ENCODE results near the gene KRTAP5-8. TPM values are rescaled to one million over a fixed set of nuclear protein-coding genes. Genes with fewer than 3 reads are reported as not detected.

KRTAP5-8 gene
- total and polyA plus RNA-seq, 2 donors (not counting 3 experiments of a cell fraction or from before 2014, with no cell fraction given), result 0.17 TPM; not detected in 1

DNA sequence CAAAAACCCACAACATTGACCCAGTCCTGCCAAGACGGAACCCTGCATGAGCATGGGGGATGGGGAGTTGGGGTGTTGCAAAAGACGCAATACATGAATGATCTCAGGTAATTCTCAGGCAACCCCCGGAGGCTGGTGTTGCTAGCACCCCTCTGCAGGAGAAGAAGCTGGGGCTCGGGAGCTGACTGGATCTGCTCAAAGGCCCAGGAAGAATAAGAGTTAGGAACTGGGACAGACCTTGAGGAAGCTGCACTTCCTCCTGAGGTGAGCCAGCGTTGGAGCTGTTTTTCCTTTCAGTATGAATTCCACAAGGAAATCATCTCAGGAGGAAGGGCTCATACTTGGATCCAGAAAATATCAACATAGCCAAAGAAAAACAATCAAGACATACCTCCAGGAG lies 10.3 kb downstream of the KRTAP5-8 start, which contains the start of gene KRTAP5-9:
KRTAP5-9 (plus strand) TSS at position 301 of the 400 bp plus-strand sequence. CDS start 238 bp downstream, outside the sequence.
- ChIA-PET POLR2A (no interaction called here), CTCF (interaction anchor here (1.3 kb wide), 1 partner anchor 32 kb away, joined by 3 read pairs; no protein-coding TSS in a partner anchor)
- no peaks in the 10 kb centered on the region for H3K9me1 ChIP-seq (replicated peaks; ENCODE audit: control insufficient read depth, extremely low read depth, insufficient read depth, low read length)
- no peaks in the 10 kb centered on the region for H3K36me3 ChIP-seq (ENCODE audit: control insufficient read depth in 2 of 2, extremely low read depth in 1 of 2, insufficient read depth in 2 of 2, low read length in 2 of 2)
- DNase-seq (ENCODE audit: low read depth, low spot score), result no peak
- no peak within 1 kb of the TSS for H3K4me3 ChIP-seq (replicated peaks in 1 of 3; ENCODE audit: insufficient read depth in 1 of 3, low read depth in 1 of 3, low read length in 3 of 3)
- no peaks in the 10 kb centered on the region for H3K27me3 ChIP-seq (ENCODE audit: control insufficient read depth in 2 of 2, insufficient read depth in 2 of 2, low read length in 2 of 2)
- no peaks in the 10 kb centered on the region for H3K4me1 ChIP-seq (ENCODE audit: control insufficient read depth, extremely low read depth, insufficient read depth, low read length)
- no peak within 1 kb of the TSS for H3K9ac ChIP-seq (replicated peaks; ENCODE audit: extremely low read depth, insufficient read depth, low read length)
- intact Hi-C loops (cut with micrococcal nuclease), result no loop called here
- no peak within 1 kb of the TSS for H3K27ac ChIP-seq (ENCODE audit: insufficient read depth, low read depth, low read length)
- no peaks in the 10 kb centered on the region for H3K79me2 ChIP-seq (ENCODE audit: control insufficient read depth, insufficient read depth, low read length)
- FAIRE-seq, result no peak
- no peaks in the 10 kb centered on the region for H3K9me3 ChIP-seq (replicated peaks; ENCODE audit: control insufficient read depth, insufficient read depth, low read length)
- BruUV-seq (replicated peaks), result no TSS peak
- dilution Hi-C loops (cut with MboI; ENCODE audit: extremely low pct_ligation_motif_present, low sequenced_read_pairs), result no loop called here
- no peaks in the 10 kb centered on the region for H4K20me1 ChIP-seq (replicated peaks; ENCODE audit: control insufficient read depth, extremely low read depth, insufficient read depth, low read length)
- no peak within 1 kb of the TSS for H2AFZ ChIP-seq (ENCODE audit: low read depth, low read length)
- TF ChIP-seq, protein P1, sequence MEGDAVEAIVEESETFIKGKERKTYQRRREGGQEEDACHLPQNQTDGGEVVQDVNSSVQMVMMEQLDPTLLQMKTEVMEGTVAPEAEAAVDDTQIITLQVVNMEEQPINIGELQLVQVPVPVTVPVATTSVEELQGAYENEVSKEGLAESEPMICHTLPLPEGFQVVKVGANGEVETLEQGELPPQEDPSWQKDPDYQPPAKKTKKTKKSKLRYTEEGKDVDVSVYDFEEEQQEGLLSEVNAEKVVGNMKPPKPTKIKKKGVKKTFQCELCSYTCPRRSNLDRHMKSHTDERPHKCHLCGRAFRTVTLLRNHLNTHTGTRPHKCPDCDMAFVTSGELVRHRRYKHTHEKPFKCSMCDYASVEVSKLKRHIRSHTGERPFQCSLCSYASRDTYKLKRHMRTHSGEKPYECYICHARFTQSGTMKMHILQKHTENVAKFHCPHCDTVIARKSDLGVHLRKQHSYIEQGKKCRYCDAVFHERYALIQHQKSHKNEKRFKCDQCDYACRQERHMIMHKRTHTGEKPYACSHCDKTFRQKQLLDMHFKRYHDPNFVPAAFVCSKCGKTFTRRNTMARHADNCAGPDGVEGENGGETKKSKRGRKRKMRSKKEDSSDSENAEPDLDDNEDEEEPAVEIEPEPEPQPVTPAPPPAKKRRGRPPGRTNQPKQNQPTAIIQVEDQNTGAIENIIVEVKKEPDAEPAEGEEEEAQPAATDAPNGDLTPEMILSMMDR (IDR thresholded peaks at IDR 0.05; ENCODE audit: extremely low read depth in 1 of 2, insufficient read depth in 1 of 2, low read depth in 1 of 2, low read length in 2 of 2), result no peak
- TF ChIP-seq MYC (IDR thresholded peaks at IDR 0.05; ENCODE audit: low read depth, low read length) (no peak), JUN (IDR thresholded peaks at IDR 0.05; ENCODE audit: borderline replicate concordance, insufficient read depth, insufficient read length, low read depth) (no peak)
- H3K4me2 ChIP-seq (ENCODE audit: insufficient read depth, low read length), result no peak within 1 kb of the TSS

DNA sequence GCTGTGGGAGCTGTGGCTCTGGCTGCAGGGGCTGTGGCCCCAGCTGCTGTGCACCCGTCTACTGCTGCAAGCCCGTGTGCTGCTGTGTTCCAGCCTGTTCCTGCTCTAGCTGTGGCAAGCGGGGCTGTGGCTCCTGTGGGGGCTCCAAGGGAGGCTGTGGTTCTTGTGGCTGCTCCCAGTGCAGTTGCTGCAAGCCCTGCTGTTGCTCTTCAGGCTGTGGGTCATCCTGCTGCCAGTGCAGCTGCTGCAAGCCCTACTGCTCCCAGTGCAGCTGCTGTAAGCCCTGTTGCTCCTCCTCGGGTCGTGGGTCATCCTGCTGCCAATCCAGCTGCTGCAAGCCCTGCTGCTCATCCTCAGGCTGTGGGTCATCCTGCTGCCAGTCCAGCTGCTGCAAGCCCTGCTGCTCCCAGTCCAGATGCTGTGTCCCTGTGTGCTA lies 10.9 kb downstream of the KRTAP5-8 start:
- H3K4me2 ChIP-seq (ENCODE audit: insufficient read depth, low read length), result no peak overlapping the region
- no peak for FAIRE-seq
- intact Hi-C loops (cut with micrococcal nuclease) (no loop called here), dilution Hi-C loops (cut with MboI; ENCODE audit: extremely low pct_ligation_motif_present, low sequenced_read_pairs) (no loop called here)
- ChIA-PET POLR2A (no interaction called here), CTCF (interaction anchor here (1.3 to 1.8 kb wide), 2 partner anchors 15 to 31 kb away, joined by 3 to 12 read pairs; no protein-coding TSS in a partner anchor)
- DNase-seq (ENCODE audit: low read depth, low spot score), result no peak
- H3K4me1 ChIP-seq (ENCODE audit: control insufficient read depth, extremely low read depth, insufficient read depth, low read length), result no peaks in the 10 kb centered on the region
- no peak overlapping the region for H3K4me3 ChIP-seq (replicated peaks in 1 of 3; ENCODE audit: insufficient read depth in 1 of 3, low read depth in 1 of 3, low read length in 3 of 3)
- no peak overlapping the region for H3K9ac ChIP-seq (replicated peaks; ENCODE audit: extremely low read depth, insufficient read depth, low read length)
- H3K79me2 ChIP-seq (ENCODE audit: control insufficient read depth, insufficient read depth, low read length), result no peaks in the 10 kb centered on the region
- no peak overlapping the region for H2AFZ ChIP-seq (ENCODE audit: low read depth, low read length)
- H3K36me3 ChIP-seq (ENCODE audit: control insufficient read depth in 2 of 2, extremely low read depth in 1 of 2, insufficient read depth in 2 of 2, low read length in 2 of 2), result no peaks in the 10 kb centered on the region
- no peaks in the 10 kb centered on the region for H3K27me3 ChIP-seq (ENCODE audit: control insufficient read depth in 2 of 2, insufficient read depth in 2 of 2, low read length in 2 of 2)
- no peaks in the 10 kb centered on the region for H3K9me3 ChIP-seq (replicated peaks; ENCODE audit: control insufficient read depth, insufficient read depth, low read length)
- H4K20me1 ChIP-seq (replicated peaks; ENCODE audit: control insufficient read depth, extremely low read depth, insufficient read depth, low read length), result no peaks in the 10 kb centered on the region
- BruUV-seq (replicated peaks), result no TSS peak
- no peak overlapping the region for H3K27ac ChIP-seq (ENCODE audit: insufficient read depth, low read depth, low read length)
- TF ChIP-seq JUN (IDR thresholded peaks at IDR 0.05; ENCODE audit: borderline replicate concordance, insufficient read depth, insufficient read length, low read depth) (no peak), POLR2A (IDR thresholded peaks at IDR 0.05; ENCODE audit: low read depth, low read length) (no peak), FOS (IDR thresholded peaks at IDR 0.05; ENCODE audit: borderline replicate concordance, insufficient read depth, low read length) (no peak), EZH2 (IDR thresholded peaks at IDR 0.05; ENCODE audit: borderline replicate concordance, low read depth, low read length, severe bottlenecking) (no peak), GATA2 (IDR thresholded peaks at IDR 0.05; ENCODE audit: insufficient read depth, insufficient read length, low read depth, low read length) (no peak)
- TF ChIP-seq, protein P1 (IDR thresholded peaks at IDR 0.05; ENCODE audit: extremely low read depth in 1 of 2, insufficient read depth in 1 of 2, low read depth in 1 of 2, low read length in 2 of 2), result no peak
- no peaks in the 10 kb centered on the region for H3K9me1 ChIP-seq (replicated peaks; ENCODE audit: control insufficient read depth, extremely low read depth, insufficient read depth, low read length)
